ENCODE data around the gene POMT1.

The POMT1 gene

GRCh38 chr9:131534721-131535237 lies 32.1 kb downstream of the POMT1 start:
- Histone ChIP-seq H4K20me1 (ENCODE audit: low read depth, low read length) (no peaks in the 10 kb centered on the region), H2AFZ (ENCODE audit: low read depth, low read length, severe bottlenecking) (no peak overlapping the region), H3K9me2 (replicated peaks; ENCODE audit: insufficient read depth, low read length) (no peaks in the 10 kb centered on the region), H3K9ac (ENCODE audit: low read length) (no peak overlapping the region), H3F3A (ENCODE audit: insufficient read depth) (no peaks in the 10 kb centered on the region), H3K36me3 (ENCODE audit: low read length) (no peaks in the 10 kb centered on the region), H3K9me3 (ENCODE audit: insufficient read depth, low read length) (no peaks in the 10 kb centered on the region), H3K27ac (ENCODE audit: low read depth, low read length) (no peak overlapping the region), H3K4me3 (ENCODE audit: insufficient read depth, low read length, poor library complexity, severe bottlenecking) (no peak overlapping the region), H3K79me2 (ENCODE audit: insufficient read depth, low read length) (peaks cover 11% of the 10 kb centered on the region), H3K4me2 (ENCODE audit: low read depth, low read length, poor library complexity, severe bottlenecking) (no peak overlapping the region), H3K27me3 (ENCODE audit: low read length) (no peaks in the 10 kb centered on the region)
- no peak for TF ChIP-seq CTCF (IDR thresholded peaks at IDR 0.05; ENCODE audit: insufficient read depth, low read length, poor library complexity, severe bottlenecking)
- no peak for TF ChIP-seq EZH2phosphoT487 (conservative IDR thresholded peaks at IDR 0.05; ENCODE audit: low read length)

DNA sequence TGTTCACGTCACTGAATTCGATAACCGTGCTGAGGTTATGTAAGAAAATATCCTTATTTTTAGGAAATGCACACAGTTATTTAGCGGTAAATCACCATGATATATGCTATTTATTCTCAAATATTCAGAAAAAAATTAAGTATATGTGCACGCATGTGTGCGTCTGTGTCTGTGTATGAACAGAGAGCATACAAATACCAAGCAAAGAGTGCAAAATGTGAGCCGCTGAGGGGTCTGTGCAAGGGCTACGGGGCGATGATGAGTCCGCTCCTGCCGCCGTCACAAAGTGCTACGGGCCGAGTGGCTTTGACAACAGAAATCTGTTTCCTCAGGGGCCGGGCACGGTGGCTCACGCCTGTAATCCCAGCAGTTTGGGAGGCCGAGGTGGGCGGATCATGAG lies 35.2 kb downstream of the POMT1 start:
- TF ChIP-seq CTCF (IDR thresholded peaks at IDR 0.05; ENCODE audit: insufficient read depth, low read length, poor library complexity, severe bottlenecking) (no peak), EZH2phosphoT487 (conservative IDR thresholded peaks at IDR 0.05; ENCODE audit: low read length) (no peak)
- H3K9ac ChIP-seq (ENCODE audit: low read length): no peak overlapping the region
- H3K27ac ChIP-seq (ENCODE audit: low read depth, low read length): no peak overlapping the region
- no peaks in the 10 kb centered on the region for H3K79me2 ChIP-seq (ENCODE audit: insufficient read depth, low read length)
- H3K36me3 ChIP-seq (ENCODE audit: low read length): no peaks in the 10 kb centered on the region
- H3F3A ChIP-seq (ENCODE audit: insufficient read depth): no peaks in the 10 kb centered on the region
- H3K4me2 ChIP-seq (ENCODE audit: low read depth, low read length, poor library complexity, severe bottlenecking): no peak overlapping the region
- H2AFZ ChIP-seq (ENCODE audit: low read depth, low read length, severe bottlenecking): no peak overlapping the region
- H3K4me3 ChIP-seq (ENCODE audit: insufficient read depth, low read length, poor library complexity, severe bottlenecking): no peak overlapping the region
- no peaks in the 10 kb centered on the region for H4K20me1 ChIP-seq (ENCODE audit: low read depth, low read length)
- H3K27me3 ChIP-seq (ENCODE audit: low read length): no peaks in the 10 kb centered on the region
- H3K9me3 ChIP-seq (ENCODE audit: insufficient read depth, low read length): no peaks in the 10 kb centered on the region
- H3K9me2 ChIP-seq (replicated peaks; ENCODE audit: insufficient read depth, low read length): no peaks in the 10 kb centered on the region

- no peaks in the 10 kb centered on the region for H3K9me2 ChIP-seq (replicated peaks; ENCODE audit: insufficient read depth, low read length)
- no peak overlapping the region for H3K4me2 ChIP-seq (ENCODE audit: low read depth, low read length, poor library complexity, severe bottlenecking)
- peaks cover 5% of the 10 kb centered on the region; the same call in 1 of the 2 replicates for H3K9me3 ChIP-seq (ENCODE audit: insufficient read depth, low read length)
- TF ChIP-seq CTCF (IDR thresholded peaks at IDR 0.05; ENCODE audit: insufficient read depth, low read length, poor library complexity, severe bottlenecking): no peak
- TF ChIP-seq EZH2phosphoT487 (conservative IDR thresholded peaks at IDR 0.05; ENCODE audit: low read length): no peak
- H4K20me1 ChIP-seq (ENCODE audit: low read depth, low read length): no peaks in the 10 kb centered on the region
- no peaks in the 10 kb centered on the region for H3K79me2 ChIP-seq (ENCODE audit: insufficient read depth, low read length)
- H3K27me3 ChIP-seq (ENCODE audit: low read length): no peaks in the 10 kb centered on the region
- no peaks in the 10 kb centered on the region for H3K36me3 ChIP-seq (ENCODE audit: low read length)
- no peak overlapping the region for H3K27ac ChIP-seq (ENCODE audit: low read depth, low read length)
- H2AFZ ChIP-seq (ENCODE audit: low read depth, low read length, severe bottlenecking): no peak overlapping the region
- H3K4me3 ChIP-seq (ENCODE audit: insufficient read depth, low read length, poor library complexity, severe bottlenecking): no peak overlapping the region
- no peak overlapping the region for H3K9ac ChIP-seq (ENCODE audit: low read length)
- no peaks in the 10 kb centered on the region for H3F3A ChIP-seq (ENCODE audit: insufficient read depth)
Observed at GRCh38 chr9:131539223-131539923, 36.7 kb downstream of the POMT1 start.

All from SU-DHL-6 (cell line).